HG03097 (cell line): ENCODE measurements around the gene PDCL3.

Experiments
- ATAC-seq: cut with Tn5 transposase; IDR thresholded peaks from one replicate; pipeline ENCODE4 v1.9.1; 2021; ENCODE audit not compliant: unreplicated experiment, low FRiP score

The PDCL3 gene

GRCh38 chr2:100562613-100563406 lies at the start of gene PDCL3:
Gene PDCL3, plus strand, starts transcription at chr2:100562993. Its CDS starts 75 bp downstream, at chr2:100563068.
- ATAC-seq: peak; percentile 96

- ATAC-seq: no peak
Observed at GRCh38 chr2:100513650-100514049, 49.1 kb upstream of the PDCL3 start.

GRCh38 chr2:100517556-100517955 lies 45.2 kb upstream of the PDCL3 start:
- no peak for ATAC-seq

- no peak for ATAC-seq
Observed at GRCh38 chr2:100518801-100519200, 44.0 kb upstream of the PDCL3 start.

GRCh38 chr2:100520224-100520623 lies 42.6 kb upstream of the PDCL3 start:
- ATAC-seq: no peak

GRCh38 chr2:100522430-100522829 lies 40.4 kb upstream of the PDCL3 start:
- no peak for ATAC-seq

GRCh38 chr2:100524331-100524730 lies 38.5 kb upstream of the PDCL3 start:
- ATAC-seq: no peak

GRCh38 chr2:100526868-100527267 lies 35.9 kb upstream of the PDCL3 start:
- ATAC-seq: no peak

GRCh38 chr2:100527440-100528015 lies 35.3 kb upstream of the PDCL3 start:
- ATAC-seq: no peak

- ATAC-seq: no peak
Observed at GRCh38 chr2:100529176-100529575, 33.6 kb upstream of the PDCL3 start.

GRCh38 chr2:100529900-100530299 lies 32.9 kb upstream of the PDCL3 start:
- no peak for ATAC-seq

- no peak for ATAC-seq
Observed at GRCh38 chr2:100535855-100536254, 26.9 kb upstream of the PDCL3 start.

GRCh38 chr2:100537918-100538317 lies 24.9 kb upstream of the PDCL3 start:
- ATAC-seq: no peak

- ATAC-seq: no peak
Observed at GRCh38 chr2:100539221-100539620, 23.6 kb upstream of the PDCL3 start.

GRCh38 chr2:100541404-100541803 lies 21.4 kb upstream of the PDCL3 start:
- no peak for ATAC-seq

- no peak for ATAC-seq
Observed at GRCh38 chr2:100542418-100542817, 20.4 kb upstream of the PDCL3 start.

GRCh38 chr2:100544911-100545596 lies 17.7 kb upstream of the PDCL3 start:
- no peak for ATAC-seq

- ATAC-seq: no peak
Observed at GRCh38 chr2:100546469-100546868, 16.3 kb upstream of the PDCL3 start.

GRCh38 chr2:100548771-100549170 lies 14.0 kb upstream of the PDCL3 start:
- ATAC-seq: no peak

- no peak for ATAC-seq
Observed at GRCh38 chr2:100551303-100551702, 11.5 kb upstream of the PDCL3 start.

GRCh38 chr2:100554798-100555407 lies 7.9 kb upstream of the PDCL3 start:
- no peak for ATAC-seq
